Adrenal gland (tissue), 12 donors: ENCODE data around the gene FARS2. TPM values are rescaled to one million over a fixed set of nuclear protein-coding genes. Genes with fewer than 3 reads are reported as not detected.

Experiments
- DNase-seq, 7 donors: peaks; one replicate each; pipeline ENCODE4 v3.0.0-alpha.2; 2019 to 2020
- H3K27ac ChIP-seq, 5 donors: fragments of 200-600 bp; sonication (generic) in 4 of 5; 1 replicate in 3 of 5; 2 replicates in 2 of 5; pipeline versions ENCODE4 v1.5.1 to v1.8.0; 2016 to 2020; ENCODE audit warnings: mild to moderate bottlenecking in 1 of 5
- H3K27me3 ChIP-seq: fragments of 200-600 bp; 2 replicates; pipeline ENCODE4 v1.8.0; 2021
- H3K36me3 ChIP-seq, 2 donors: fragments of 200-600 bp; replicated peaks in 1 of 2; 1 replicate in 1 of 2; 2 replicates in 1 of 2; pipeline versions ENCODE4 v1.5.1 to v1.8.0; 2018 to 2022
- H3K4me1 ChIP-seq, 2 donors: fragments of 200-600 bp; replicated peaks in 1 of 2; 1 replicate in 1 of 2; 2 replicates in 1 of 2; pipeline versions ENCODE4 v1.5.1 to v1.8.0; 2018 to 2021
- H3K4me3 ChIP-seq, 4 donors: fragments of 200-600 bp; sonication (generic) in 3 of 4; one replicate each; pipeline ENCODE4 v1.5.1; 2016 to 2018
- H3K9me3 ChIP-seq, 3 donors: fragments of 200-600 bp; sonication (generic) in 1 of 3; replicated peaks in 1 of 3; 1 replicate in 2 of 3; 2 replicates in 1 of 3; pipeline versions ENCODE4 v1.5.1 to v1.8.0; 2016 to 2021
- CTCF ChIP-seq, 6 experiments: fragments of 450-650 bp in 4 of 6; fragments of 200-600 bp in 2 of 6; sonication (generic) in 1 of 6; IDR thresholded peaks; 1 replicate in 5 of 6; 2 replicates in 1 of 6; pipeline versions ENCODE4 v1.5.1 to v1.8.0; 2016 to 2021; ENCODE audit warnings: antibody characterized with exemption in 6 of 6, mild to moderate bottlenecking in 2 of 6, moderate library complexity in 1 of 6
- POLR2A ChIP-seq, 2 donors: fragments of 450-650 bp; IDR thresholded peaks; one replicate each; pipeline ENCODE4 v1.6.1; 2017; ENCODE audit warnings: antibody characterized with exemption in 2 of 2, mild to moderate bottlenecking in 2 of 2, moderate library complexity in 1 of 2
- WGBS, 4 donors: extraction: QIAGEN DNeasy Blood & Tissue Kit in 2 of 4; methylation state at CpG; one replicate each; pipeline versions ENCODE4 v1.1.5 to v1.1.7; 2013 to 2017; 5-methylcytosine and 5-hydroxymethylcytosine counted together
- intact Hi-C, 2 donors: fragments of 100-400 bp; cut with DNase I; formaldehyde crosslinking; loops; one replicate each; pipeline versions ENCODE4 v1.14.1 to v1.15.0; 2022 to 2023
- polyA plus RNA-seq, 3 donors: library from polyadenylated mRNA; stranded (reverse); fragments of 200-250 nt in 2 of 3; fragments of 350-450 nt in 1 of 3; fragmentation: Illumina TruSeq in 1 of 3; extraction: RNeasy Lipid Tissue Mini Kit (QIAGEN cat#74804) in 1 of 3; gene quantifications; one replicate each; pipeline ENCODE4 v1.2.3, GENCODE V29; 2013 to 2014
- total RNA-seq, 9 donors: library from RNA; depleted of rRNA in 4 of 9; stranded (reverse); fragments of >200 nt in 4 of 9; fragments of 120-200 nt in 1 of 9; fragmentation: NEBNext Ultra II Directional in 1 of 9; extraction: Animal tissue kit (Norgen Biotek cat#: 25700) in 1 of 9; gene quantifications; one replicate each; pipeline versions ENCODE4 v1.1.0 to v1.2.4, GENCODE V29; 2013 to 2023
- donor health status: healthy with polysubstance abuse.
- donor health status: Bipolar disorder and iron deficiency.
- donor health status: DM: yes; HTN: yes; CAD: no.
- donor health status: DM: no; HTN: no; CAD: no.
- donor health status: DM: no; HTN: no; CAD: no.
- donor health status: DM: yes; HTN: yes; CAD: no.

FARS2 gene
- total and polyA plus RNA-seq, 12 donors, result 7.2 to 55.2 (median 19.8) TPM

GRCh38 chr6:5640614-5641013 lies 379.3 kb downstream of the FARS2 start:
- 97 to 100% (median 99%) methylated on average over 4 of the region's 4 CpGs for WGBS, 4 donors
- DNase-seq, result no peak
- intact Hi-C loops, result no loop called here
- Histone ChIP-seq H3K4me3 (no peak overlapping the region), H3K27me3 (no peaks in the 10 kb centered on the region), H3K9me3 (no peaks in the 10 kb centered on the region), H3K4me1 (no peaks in the 10 kb centered on the region), H3K36me3 (no peaks in the 10 kb centered on the region), H3K27ac (no peak overlapping the region)
- TF ChIP-seq CTCF (IDR thresholded peaks at IDR 0.05), result no peak
- no peak for TF ChIP-seq POLR2A (IDR thresholded peaks at IDR 0.05)

DNA sequence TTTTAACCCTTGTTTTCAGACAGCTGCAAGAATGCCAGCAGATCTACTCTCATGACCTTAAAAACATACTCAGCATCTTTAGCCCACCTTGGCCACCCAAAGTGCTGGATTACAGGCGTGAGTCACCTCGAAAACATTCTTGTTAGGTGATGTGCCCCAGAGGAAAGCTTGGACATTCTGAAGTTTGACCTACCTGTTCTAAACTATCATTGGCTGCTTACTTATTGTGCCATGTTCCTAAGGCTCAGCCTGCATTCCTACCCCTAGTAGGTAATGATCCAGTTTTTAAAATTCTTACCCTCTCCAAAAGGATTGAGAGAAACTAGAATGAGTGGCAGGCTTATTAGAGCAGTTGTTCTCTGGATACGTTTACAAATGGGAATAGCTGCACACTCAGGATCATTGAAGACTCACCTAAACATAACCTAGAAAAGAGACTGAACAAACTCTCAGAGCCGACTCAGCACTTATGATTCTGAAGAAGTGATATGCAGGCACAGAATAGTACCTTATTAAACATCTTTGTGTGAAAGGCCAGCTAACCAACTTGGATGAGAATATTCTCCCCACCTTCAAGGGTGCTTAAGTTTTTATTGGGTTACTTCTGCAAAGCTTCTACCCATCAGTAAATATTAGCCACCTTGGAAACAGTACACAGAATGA lies 383.3 kb downstream of the FARS2 start:
- no peaks in the 10 kb centered on the region for H3K4me1 ChIP-seq
- TF ChIP-seq CTCF (IDR thresholded peaks at IDR 0.05), result no peak
- TF ChIP-seq POLR2A (IDR thresholded peaks at IDR 0.05), result no peak
- no peak for DNase-seq
- 91 to 98% (median 97%) methylated on average over 4 of the region's 4 CpGs for WGBS, 4 donors
- H3K9me3 ChIP-seq, result no peaks in the 10 kb centered on the region
- no peak overlapping the region for H3K4me3 ChIP-seq
- H3K27ac ChIP-seq, result no peak overlapping the region
- H3K36me3 ChIP-seq, result no peaks in the 10 kb centered on the region
- no peaks in the 10 kb centered on the region for H3K27me3 ChIP-seq
- intact Hi-C loops, result no loop called here

- Histone ChIP-seq H3K4me1 (no peaks in the 10 kb centered on the region), H3K9me3 (no peaks in the 10 kb centered on the region), H3K27ac (no peak overlapping the region), H3K4me3 (no peak overlapping the region), H3K27me3 (no peaks in the 10 kb centered on the region), H3K36me3 (no peaks in the 10 kb centered on the region)
- DNase-seq, result no peak
- TF ChIP-seq POLR2A (IDR thresholded peaks at IDR 0.05) (no peak), CTCF (IDR thresholded peaks at IDR 0.05) (no peak)
- WGBS, 4 donors, result 83 to 86% (median 84%) methylated on average over 13 of the region's 13 CpGs
- intact Hi-C loops, result no loop called here
These were observed 384.3 kb downstream of the FARS2 start for GRCh38 chr6:5645328-5646290.

DNA sequence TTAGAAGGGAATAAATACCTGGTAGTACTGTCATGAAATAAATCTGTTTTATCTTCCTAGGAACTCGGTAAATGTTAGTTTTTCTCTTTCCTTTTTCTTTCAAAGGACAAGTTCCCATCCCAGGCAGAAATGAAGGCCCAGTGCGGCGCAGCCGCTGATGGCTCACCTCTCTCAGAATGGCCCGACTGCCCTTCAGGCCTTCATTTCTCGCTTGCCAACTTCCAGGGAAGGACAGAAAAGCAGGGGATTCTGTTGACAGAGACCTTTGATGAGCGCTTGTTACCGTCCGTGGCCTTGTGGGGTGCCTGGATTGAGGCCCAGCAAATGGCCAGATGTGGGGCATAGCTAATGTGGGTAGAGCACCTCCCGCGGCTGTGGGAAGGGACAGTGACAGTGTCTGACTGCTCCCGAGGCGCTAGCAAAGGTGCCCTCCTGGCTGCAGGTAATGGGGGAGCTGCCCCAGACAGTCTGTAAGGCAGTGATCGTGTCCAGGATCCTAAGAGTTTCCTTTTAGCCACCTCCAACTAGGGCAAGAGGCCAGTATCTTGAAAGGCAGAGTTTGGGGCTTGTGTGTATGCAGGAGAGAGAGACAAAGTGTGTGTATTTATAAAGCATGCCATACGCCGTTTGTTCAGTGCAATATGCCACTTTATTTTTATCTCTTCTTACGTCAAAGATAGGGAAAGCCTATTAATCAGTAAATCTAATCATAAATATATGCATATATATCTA lies 391.3 kb downstream of the FARS2 start:
- DNase-seq, result peak in 2 of 7 donors; percentile 2 to 26
- WGBS, 4 donors, result 67 to 82% (median 77%) methylated on average over 15 to 17 of the region's 17 CpGs
- Histone ChIP-seq H3K9me3 (no peaks in the 10 kb centered on the region), H3K4me1 (no peaks in the 10 kb centered on the region), H3K36me3 (no peaks in the 10 kb centered on the region), H3K27ac (no peak overlapping the region), H3K4me3 (no peak overlapping the region), H3K27me3 (no peaks in the 10 kb centered on the region)
- intact Hi-C loops, result no loop called here
- no peak for TF ChIP-seq CTCF (IDR thresholded peaks at IDR 0.05)
